ENCODE results near the gene TMUB1. TPM values are rescaled to one million over a fixed set of nuclear protein-coding genes. Genes with fewer than 3 reads are reported as not detected.

The TMUB1 gene
- total and polyA plus RNA-seq, 12 donors = 5.2 to 152 (median 43.4) TPM

GRCh38 chr7:151075662-151075971 lies 7.7 kb downstream of the TMUB1 start:
- no peaks in the 10 kb centered on the region for H3K9me3 ChIP-seq (replicated peaks in 1 of 3)
- no peak for TF ChIP-seq POLR2A (IDR thresholded peaks at IDR 0.05)
- no peak for TF ChIP-seq CTCF (IDR thresholded peaks at IDR 0.05)
- peaks cover 0 to 50% of the 10 kb centered on the region in 2 donors for H3K36me3 ChIP-seq (replicated peaks in 1 of 2)
- no peak overlapping the region for H3K4me3 ChIP-seq
- 83 to 90% (median 89%) methylated on average over 3 to 7 of the region's 7 CpGs for WGBS, 4 donors
- H3K4me1 ChIP-seq (replicated peaks in 1 of 2) = peaks cover 10 to 26% of the 10 kb centered on the region in 2 donors
- H3K27ac ChIP-seq = no peak overlapping the region
- intact Hi-C loops (cut with DNase I) = no loop called here
- no peaks in the 10 kb centered on the region for H3K27me3 ChIP-seq
- DNase-seq = no peak

- no peaks in the 10 kb centered on the region for H3K9me3 ChIP-seq (replicated peaks in 1 of 3)
- TF ChIP-seq CTCF (IDR thresholded peaks at IDR 0.05) (no peak), POLR2A (IDR thresholded peaks at IDR 0.05) (no peak)
- H3K4me1 ChIP-seq (replicated peaks in 1 of 2) = peaks cover 10 to 26% of the 10 kb centered on the region in 2 donors
- no peaks in the 10 kb centered on the region for H3K27me3 ChIP-seq
- WGBS, 4 donors = 92 to 93% (median 93%) methylated on average over 14 to 26 of the region's 26 CpGs
- intact Hi-C loops (cut with DNase I) = no loop called here
- peaks cover 0 to 55% of the 10 kb centered on the region in 2 donors for H3K36me3 ChIP-seq (replicated peaks in 1 of 2)
- DNase-seq = no peak
- H3K27ac ChIP-seq = no peak overlapping the region
- H3K4me3 ChIP-seq = no peak overlapping the region
Measured at GRCh38 chr7:151074817-151075661, 8.3 kb downstream of the TMUB1 start.

DNA sequence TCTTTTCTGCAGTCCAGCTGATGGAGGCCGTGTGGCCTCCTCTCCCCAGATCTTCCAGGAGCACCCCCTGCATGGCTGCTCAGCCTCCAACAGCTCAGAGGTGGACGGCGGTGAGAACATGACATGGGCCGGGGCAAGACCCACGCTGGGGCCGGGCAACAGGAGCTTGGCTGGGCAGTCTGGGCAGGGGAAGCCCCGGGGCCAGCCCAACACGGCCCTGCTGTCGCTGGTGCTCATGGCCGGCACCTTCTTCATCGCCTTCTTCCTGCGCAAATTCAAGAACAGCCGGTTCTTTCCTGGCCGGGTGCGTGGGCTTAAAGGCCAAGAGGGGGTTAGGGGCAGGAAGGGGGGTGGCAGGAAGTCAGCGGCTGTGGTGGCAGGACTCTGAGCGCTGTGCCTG lies 9.3 kb downstream of the TMUB1 start:
- no peak for TF ChIP-seq POLR2A (IDR thresholded peaks at IDR 0.05)
- DNase-seq = no peak
- intact Hi-C loops (cut with DNase I) = no loop called here
- WGBS, 4 donors = 90 to 93% (median 91%) methylated on average over 2 to 17 of the region's 17 CpGs
- H3K27ac ChIP-seq = no peak overlapping the region
- H3K4me1 ChIP-seq (replicated peaks in 1 of 2) = peaks cover 0 to 16% of the 10 kb centered on the region in 2 donors
- no peaks in the 10 kb centered on the region for H3K9me3 ChIP-seq (replicated peaks in 1 of 3)
- H3K4me3 ChIP-seq = no peak overlapping the region
- H3K27me3 ChIP-seq = no peaks in the 10 kb centered on the region
- peaks cover 0 to 66% of the 10 kb centered on the region in 2 donors for H3K36me3 ChIP-seq (replicated peaks in 1 of 2)

GRCh38 chr7:151071032-151071866 lies 12.0 kb downstream of the TMUB1 start:
- Histone ChIP-seq H3K27me3 (no peaks in the 10 kb centered on the region), H3K36me3 (replicated peaks in 1 of 2) (peaks cover 0 to 93% of the 10 kb centered on the region in 2 donors), H3K27ac (no peak overlapping the region), H3K9me3 (replicated peaks in 1 of 3) (no peaks in the 10 kb centered on the region), H3K4me1 (replicated peaks in 1 of 2) (no peaks in the 10 kb centered on the region), H3K4me3 (no peak overlapping the region)
- intact Hi-C loops (cut with DNase I) = no loop called here
- WGBS, 4 donors = 92 to 97% (median 95%) methylated on average over 20 to 39 of the region's 39 CpGs
- DNase-seq = no peak
- no peak for TF ChIP-seq CTCF (IDR thresholded peaks at IDR 0.05)
- TF ChIP-seq POLR2A (IDR thresholded peaks at IDR 0.05) = no peak
